ENCODE results near the gene SCGN.

- TF ChIP-seq CTCF (IDR thresholded peaks at IDR 0.05), result no peak
- no peak for TF ChIP-seq FOXP1 (CRISPR knock-in tag; IDR thresholded peaks at IDR 0.05; ENCODE audit: borderline replicate concordance)
- no peak for TF ChIP-seq JUN (CRISPR knock-in tag; IDR thresholded peaks at IDR 0.05)
- no peak for TF ChIP-seq PREB (CRISPR knock-in tag; IDR thresholded peaks at IDR 0.05; ENCODE audit: borderline replicate concordance)
- no peak for TF ChIP-seq ESRRA (CRISPR knock-in tag; IDR thresholded peaks at IDR 0.05; ENCODE audit: borderline replicate concordance)
- no peak for TF ChIP-seq ELF4 (CRISPR knock-in tag; IDR thresholded peaks at IDR 0.05; ENCODE audit: low read depth)
- no peak for TF ChIP-seq SP1 (CRISPR knock-in tag; conservative IDR thresholded peaks at IDR 0.05)
- TF ChIP-seq CBFB (CRISPR knock-in tag; IDR thresholded peaks at IDR 0.05; ENCODE audit: low read depth), result no peak
Observed at GRCh38 chr6:25655723-25656122, 3.7 kb downstream of the SCGN start.
